Amniotic epithelial cell (primary cell): ENCODE data around the gene ANKFY1.

Experiments
- DNase-seq: peaks from one replicate; pipeline ENCODE4 v3.0.0-alpha.2; 2010; ENCODE audit warnings: low read depth

ANKFY1 gene

GRCh38 chr17:4119299-4119698 is 144.5 kb downstream of the ANKFY1 start:
- DNase-seq: no peak

- no peak for DNase-seq
Measured at GRCh38 chr17:4118015-4118743, 145.6 kb downstream of the ANKFY1 start.

GRCh38 chr17:4116516-4116915 is 147.3 kb downstream of the ANKFY1 start:
- DNase-seq: no peak
